Lower leg skin (tissue), 3 donors: ENCODE data around the gene LRP3.

Source experiments
- CTCF ChIP-seq, 3 donors: fragments of 450-650 bp; IDR thresholded peaks; one replicate each; pipeline ENCODE4 v1.5.1; 2016; ENCODE audit warnings: antibody characterized with exemption in 3 of 3, mild to moderate bottlenecking in 3 of 3, moderate library complexity in 2 of 3
- POLR2A ChIP-seq, 2 donors: fragments of 450-650 bp; IDR thresholded peaks; one replicate each; pipeline ENCODE4 v1.6.1; 2016 to 2017; ENCODE audit warnings: antibody characterized with exemption in 2 of 2, mild to moderate bottlenecking in 1 of 2, moderate library complexity in 1 of 2

GRCh38 chr19:33152176-33152575 lies 42.0 kb upstream of the LRP3 start:
- TF ChIP-seq POLR2A (IDR thresholded peaks at IDR 0.05) (no peak), CTCF (IDR thresholded peaks at IDR 0.05) (no peak)
